NCI-H460 (cell line): ENCODE measurements around the gene SH2D4B. TPM values are rescaled to one million over a fixed set of nuclear protein-coding genes. Genes with fewer than 3 reads are reported as not detected.
"Not testable (repeated sequence)": the region's sequence is repeated elsewhere in the genome, so short reads cannot be mapped to it uniquely, and the experiment has no call there.

Experiments used
- DNase-seq: peaks from one replicate; pipeline ENCODE4 v3.0.0-alpha.2; 2016; ENCODE audit warnings: low read depth; ENCODE audit errors: extremely low read depth
- total RNA-seq: library from RNA; depleted of rRNA; stranded (reverse); fragments of >200 nt; shearing (Covaris generic); gene quantifications from 2 replicates; pipeline ENCODE4 v1.2.3, GENCODE V29; 2014

Gene SH2D4B
- total RNA-seq, 1 experiment from 2014 or later: 0.02 TPM

- no peak for DNase-seq
Measured at GRCh38 chr10:80540981-80541750, 3.5 kb downstream of the SH2D4B start.

DNA sequence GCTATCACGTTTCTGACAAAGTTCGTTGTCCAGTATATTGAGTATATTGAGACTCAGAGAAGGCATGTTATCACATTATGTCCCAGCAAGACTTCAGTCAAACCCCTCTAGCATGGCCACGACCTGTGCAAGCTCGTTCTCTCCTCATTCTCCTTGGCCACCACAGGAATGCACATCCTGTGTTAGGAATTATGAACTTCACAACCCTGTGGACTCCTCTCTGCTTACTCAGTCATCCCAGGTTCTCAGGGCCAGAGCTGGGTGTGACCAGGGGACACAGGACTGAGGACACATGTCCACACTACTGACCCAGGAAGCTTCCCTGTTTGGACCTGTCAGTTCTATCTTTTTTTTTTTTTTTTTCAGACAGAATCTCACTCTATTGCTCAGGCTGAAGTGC lies 4.4 kb downstream of the SH2D4B start:
- no peak for DNase-seq

DNA sequence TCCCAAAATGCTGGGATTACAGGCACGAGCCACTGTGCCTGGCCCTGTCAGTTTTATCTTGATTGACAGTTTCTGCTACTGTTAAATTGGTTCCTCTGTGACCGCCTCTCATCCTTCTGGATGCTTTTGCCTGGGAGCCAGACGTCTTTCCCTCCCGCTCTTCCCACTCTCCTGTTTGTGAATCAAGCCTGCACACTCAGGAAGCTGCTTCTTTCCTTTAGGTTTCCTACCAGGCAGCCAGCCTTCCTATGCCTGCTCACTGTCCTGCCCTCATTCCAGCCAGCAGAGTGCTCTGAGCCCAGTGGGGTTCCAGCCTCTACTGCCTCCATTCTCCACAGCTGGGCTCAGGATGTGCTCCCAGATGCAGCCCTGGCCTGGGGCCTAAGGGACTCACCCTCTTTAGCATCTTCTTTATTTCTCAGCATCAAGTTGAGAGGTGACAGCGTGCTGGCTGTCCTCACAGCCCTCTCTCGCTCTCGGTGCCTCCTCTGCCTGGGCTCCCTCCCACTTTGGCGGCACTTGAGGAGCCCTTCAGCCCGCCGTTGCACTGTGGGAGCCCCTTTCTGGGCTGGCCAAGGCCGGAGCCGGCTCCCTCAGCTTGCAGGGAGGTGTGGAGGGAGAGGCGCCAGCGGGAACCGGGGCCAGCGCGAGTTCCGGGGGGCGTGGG lies 5.1 kb downstream of the SH2D4B start:
- no peak for DNase-seq

- not testable (repeated sequence) for DNase-seq
Measured at GRCh38 chr10:80543319-80543672, 5.6 kb downstream of the SH2D4B start.

GRCh38 chr10:80544316-80544953 lies 6.7 kb downstream of the SH2D4B start:
- DNase-seq: no peak

- no peak for DNase-seq
Measured at GRCh38 chr10:80545258-80545881, 7.7 kb downstream of the SH2D4B start.

DNA sequence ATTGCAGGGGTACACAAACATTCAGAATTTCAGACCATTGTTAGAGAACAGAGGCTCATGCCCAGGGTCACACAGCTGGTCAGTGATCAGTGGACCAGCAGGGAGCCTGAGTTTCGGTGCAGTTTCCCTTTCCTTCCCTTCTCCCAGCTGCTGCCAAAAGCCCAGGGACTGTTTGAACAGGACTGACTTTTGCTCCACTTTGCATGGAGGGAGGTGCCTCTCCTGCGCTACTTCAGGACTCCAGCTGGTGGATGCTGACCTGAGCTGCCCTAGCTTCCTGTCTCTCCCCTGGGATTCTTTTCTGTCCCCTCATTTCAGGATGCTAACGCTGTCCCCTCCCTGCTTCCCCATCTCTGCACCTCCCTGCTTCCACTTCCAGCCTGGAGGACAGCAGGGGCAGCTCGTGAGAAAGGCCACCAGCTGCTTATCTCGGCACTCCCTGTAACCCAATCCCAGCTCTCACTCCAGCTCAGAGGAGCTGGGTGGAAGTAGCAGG lies 14.5 kb downstream of the SH2D4B start:
- no peak for DNase-seq

GRCh38 chr10:80553436-80553835 lies 15.7 kb downstream of the SH2D4B start:
- DNase-seq: no peak

- no peak for DNase-seq
Measured at GRCh38 chr10:80554050-80554449, 16.3 kb downstream of the SH2D4B start.

GRCh38 chr10:80555415-80555814 lies 17.7 kb downstream of the SH2D4B start:
- no peak for DNase-seq

DNA sequence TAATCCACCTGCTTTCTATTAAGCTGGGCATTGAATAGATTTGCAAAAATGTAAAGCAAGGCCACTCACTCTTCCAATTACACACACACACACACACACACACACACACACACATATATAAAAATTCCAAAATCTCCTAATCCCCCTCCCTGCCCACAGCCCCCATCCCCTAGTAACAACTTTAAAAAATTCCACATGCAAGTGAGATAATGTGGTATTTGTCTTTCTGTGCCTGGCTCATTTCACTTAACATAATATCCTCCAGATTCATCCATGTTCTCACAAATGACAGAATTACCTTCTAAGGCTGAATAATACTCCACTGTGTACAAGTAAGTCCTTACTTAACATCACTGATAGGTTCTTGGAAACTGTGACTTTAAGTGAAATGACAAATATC lies 24.2 kb downstream of the SH2D4B start:
- DNase-seq: no peak

DNA sequence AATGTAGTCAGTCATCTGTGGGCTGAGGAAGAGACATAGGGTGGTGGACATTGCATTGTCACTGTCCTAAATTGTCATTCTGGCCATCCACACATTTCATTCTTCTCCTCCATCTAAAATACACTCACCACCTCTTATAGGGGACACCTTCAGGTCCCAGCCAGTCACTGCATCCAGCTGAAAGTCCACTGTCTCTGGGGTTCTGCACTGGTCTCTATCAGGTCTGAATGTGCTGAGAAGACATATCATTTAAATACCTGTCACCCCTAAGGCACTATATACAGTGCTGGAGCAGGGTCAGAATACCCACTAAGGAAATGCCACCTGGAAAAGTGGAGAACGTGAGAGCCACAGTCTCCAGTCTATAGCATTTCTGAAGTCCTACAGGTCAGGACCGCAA lies 29.6 kb downstream of the SH2D4B start:
- DNase-seq: no peak

- no peak for DNase-seq
Measured at GRCh38 chr10:80569131-80569895, 31.6 kb downstream of the SH2D4B start.

DNA sequence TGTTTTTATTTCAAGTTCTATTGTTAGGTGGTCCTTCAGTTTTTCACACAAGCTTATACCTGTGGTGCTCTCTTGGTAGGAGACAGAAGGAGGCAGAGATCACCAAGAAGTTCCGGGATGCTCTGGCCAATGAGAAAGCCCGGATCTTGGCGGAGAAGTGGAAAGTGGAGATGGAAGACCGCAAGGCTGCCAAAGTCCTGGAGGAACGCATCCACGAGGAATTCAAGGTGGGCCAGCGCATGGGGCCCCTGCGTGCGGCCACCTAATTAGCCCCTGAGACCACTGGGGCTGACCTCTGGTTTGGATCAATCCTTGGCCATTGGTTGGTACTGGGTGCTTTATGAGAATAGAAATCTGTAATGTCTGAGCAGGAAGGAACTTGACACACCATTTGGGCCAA lies 33.6 kb downstream of the SH2D4B start:
- DNase-seq: no peak

DNA sequence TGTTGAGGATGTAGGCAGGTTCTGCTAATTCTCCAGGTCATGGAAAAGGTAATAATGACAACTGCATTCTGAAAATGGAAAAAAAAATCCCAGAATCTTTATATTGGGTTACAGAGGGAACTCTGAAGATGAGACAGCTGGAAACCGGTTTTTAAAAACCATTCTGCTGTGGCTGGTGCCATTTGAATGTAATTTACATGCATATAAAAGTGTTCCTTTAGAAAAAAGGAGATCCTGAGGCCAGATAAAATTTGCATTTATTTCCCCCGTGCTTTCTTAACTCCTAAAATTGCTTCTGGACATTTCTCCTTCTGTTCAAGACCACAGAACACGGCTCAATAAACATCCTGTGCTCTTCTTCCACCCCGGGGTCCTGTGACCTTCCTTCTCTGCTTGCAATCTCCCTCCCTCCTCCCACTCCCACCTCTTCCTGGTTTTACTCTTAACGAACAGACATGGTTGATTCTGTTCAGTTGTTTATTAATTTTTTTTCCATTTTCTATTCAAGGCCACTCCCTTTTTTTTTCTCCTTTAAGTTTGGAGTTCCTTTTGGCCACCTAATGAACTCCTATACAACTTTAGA lies 41.6 kb downstream of the SH2D4B start:
- no peak for DNase-seq

GRCh38 chr10:80579849-80580637 lies 42.3 kb downstream of the SH2D4B start:
- no peak for DNase-seq

GRCh38 chr10:80580638-80581468 lies 43.2 kb downstream of the SH2D4B start:
- DNase-seq: no peak

DNA sequence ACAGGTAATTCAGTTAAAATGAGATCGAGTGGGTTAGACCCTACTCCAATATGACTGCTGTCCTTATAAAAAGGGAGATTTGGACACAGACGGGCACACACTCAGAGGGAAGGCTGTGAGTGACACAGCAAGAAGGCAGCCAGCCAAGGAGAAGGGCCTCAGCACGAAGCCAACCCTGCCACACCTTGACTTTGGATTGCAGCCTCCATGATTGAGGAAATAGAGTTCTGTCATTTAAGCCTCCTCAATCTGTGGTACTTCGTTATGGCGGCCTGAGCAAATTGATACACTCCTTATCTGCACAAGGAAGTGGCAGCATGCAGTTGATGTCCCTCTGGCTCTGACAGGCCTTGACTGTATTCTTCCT lies 43.8 kb downstream of the SH2D4B start:
- DNase-seq: no peak
